BLaER1 (cell line): Measurements from ENCODE around the gene SLC22A23.
"Not testable (repeated sequence)": the region's sequence is repeated elsewhere in the genome, so short reads cannot be mapped to it uniquely, and the experiment has no call there.

Experiments used
- H3K27ac ChIP-seq: shearing (Covaris generic); formaldehyde crosslinking; 2 replicates; pipeline ENCODE4 v1.8.1; 2022
- H3K27me3 ChIP-seq: shearing (Covaris generic); formaldehyde crosslinking; 2 replicates; pipeline ENCODE4 v1.8.1; 2022
- H3K36me3 ChIP-seq: shearing (Covaris generic); formaldehyde crosslinking; 2 replicates; pipeline ENCODE4 v1.8.1; 2022
- H3K4me1 ChIP-seq: shearing (Covaris generic); formaldehyde crosslinking; 2 replicates; pipeline ENCODE4 v1.8.1; 2022
- H3K4me2 ChIP-seq: shearing (Covaris generic); formaldehyde crosslinking; 2 replicates; pipeline ENCODE4 v1.8.1; 2022
- H3K4me3 ChIP-seq: shearing (Covaris generic); formaldehyde crosslinking; 2 replicates; pipeline ENCODE4 v1.8.1; 2022
- H3K9ac ChIP-seq: shearing (Covaris generic); formaldehyde crosslinking; 2 replicates; pipeline ENCODE4 v1.8.1; 2022
- H3K9me3 ChIP-seq: shearing (Covaris generic); formaldehyde crosslinking; 2 replicates; pipeline ENCODE4 v1.8.1; 2022
- H4K20me1 ChIP-seq: shearing (Covaris generic); formaldehyde crosslinking; 2 replicates; pipeline ENCODE4 v1.8.1; 2022
- Cebpa-rat ChIP-seq: shearing (Covaris generic); IDR thresholded peaks from 2 replicates; pipeline ENCODE4 v1.8.1; 2022

The SLC22A23 gene

DNA sequence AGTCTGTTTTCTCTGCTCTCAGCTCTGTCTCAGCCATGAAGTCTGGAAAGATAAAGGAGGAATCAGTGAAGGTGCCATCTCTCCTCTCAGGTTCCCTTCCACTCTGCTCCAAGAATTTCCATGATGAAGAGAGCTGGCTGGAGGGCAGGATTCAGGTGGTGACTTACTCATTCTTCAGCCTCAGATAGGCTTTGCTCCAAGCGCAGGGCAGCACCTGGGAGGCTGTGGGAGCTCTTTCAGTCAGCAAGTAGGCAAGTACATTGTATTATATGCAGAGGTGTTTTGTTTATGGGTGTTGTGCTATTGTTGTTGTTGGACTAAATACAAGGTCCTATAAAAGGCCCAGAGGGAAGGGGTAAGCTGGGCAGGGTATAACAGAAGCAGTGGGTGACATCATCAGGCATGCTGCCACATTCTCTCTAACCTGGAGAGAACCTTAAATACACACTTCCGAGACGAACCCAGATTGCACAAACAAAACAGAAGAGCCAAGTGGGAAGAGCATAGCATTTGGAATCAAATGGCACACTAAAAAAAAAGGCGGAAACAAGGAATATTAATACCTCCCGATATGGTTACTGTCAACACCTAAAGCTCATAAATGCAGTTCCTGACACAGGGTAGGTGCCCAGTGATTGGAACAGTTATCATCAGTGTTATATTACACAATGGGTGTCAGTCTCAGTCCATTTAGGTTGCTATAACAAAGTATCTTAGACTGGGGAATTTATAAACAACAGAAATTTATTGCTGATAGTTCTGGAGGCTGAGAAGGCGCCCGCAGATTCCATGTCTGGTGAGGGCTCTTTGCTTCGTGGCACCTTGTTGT lies 212.6 kb downstream of the SLC22A23 start:
- no peak overlapping the region for H3K4me3 ChIP-seq
- H3K27me3 ChIP-seq, result no peaks in the 10 kb centered on the region
- no peaks in the 10 kb centered on the region for H4K20me1 ChIP-seq
- H3K9me3 ChIP-seq, result no peaks in the 10 kb centered on the region
- H3K27ac ChIP-seq, result no peak overlapping the region
- H3K9ac ChIP-seq, result no peak overlapping the region
- no peak for TF ChIP-seq Cebpa-rat
- H3K4me1 ChIP-seq, result no peaks in the 10 kb centered on the region
- H3K4me2 ChIP-seq, result no peak overlapping the region
- H3K36me3 ChIP-seq, result no peaks in the 10 kb centered on the region

DNA sequence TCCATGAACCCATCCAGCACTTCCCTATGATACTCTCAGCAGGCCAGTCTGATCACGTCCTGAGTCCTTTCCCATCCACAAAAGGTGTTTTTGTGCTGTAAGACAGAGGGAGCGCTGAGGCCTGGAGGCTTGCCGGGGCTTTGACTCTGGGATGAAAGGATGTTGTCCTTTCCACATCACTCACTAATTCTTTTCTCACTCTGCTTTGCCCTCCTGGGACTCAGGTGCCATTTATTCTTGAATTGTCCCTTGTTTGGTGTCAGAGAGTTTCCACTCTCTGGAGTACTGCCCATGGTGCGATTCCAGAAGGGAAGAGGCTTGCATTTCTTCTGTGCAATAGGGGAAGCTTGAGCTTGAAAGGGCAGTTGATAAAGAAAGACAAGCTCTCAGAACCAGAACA lies 214.1 kb downstream of the SLC22A23 start:
- H3K27me3 ChIP-seq, result no peaks in the 10 kb centered on the region
- H3K36me3 ChIP-seq, result no peaks in the 10 kb centered on the region
- no peak overlapping the region for H3K4me2 ChIP-seq
- no peak for TF ChIP-seq Cebpa-rat
- no peak overlapping the region for H3K9ac ChIP-seq
- no peaks in the 10 kb centered on the region for H3K9me3 ChIP-seq
- H3K4me3 ChIP-seq, result no peak overlapping the region
- no peaks in the 10 kb centered on the region for H4K20me1 ChIP-seq
- no peak overlapping the region for H3K27ac ChIP-seq
- H3K4me1 ChIP-seq, result peaks cover 4% of the 10 kb centered on the region

DNA sequence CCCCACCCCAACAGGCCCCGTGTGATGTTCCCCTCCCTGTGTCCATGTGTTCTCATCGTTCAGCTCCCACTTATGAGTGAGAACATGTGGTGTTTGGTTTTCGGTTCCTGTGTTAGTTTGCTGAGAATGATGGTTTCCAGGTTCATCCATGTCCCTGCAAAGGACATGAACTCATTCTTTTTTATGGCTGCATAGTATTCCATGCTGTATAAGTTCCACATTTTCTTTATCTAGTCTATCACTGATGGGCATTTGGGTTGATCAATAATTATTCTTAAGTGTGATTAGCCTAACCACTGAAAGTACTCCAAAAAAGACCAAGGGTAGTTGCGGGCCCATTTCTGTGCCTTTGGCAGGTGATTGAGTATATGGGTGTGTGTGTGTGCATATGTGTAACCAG lies 215.1 kb downstream of the SLC22A23 start:
- H3K9me3 ChIP-seq, H4K20me1 ChIP-seq, H3K9ac ChIP-seq, H3K4me3 ChIP-seq, H3K36me3 ChIP-seq, H3K4me2 ChIP-seq, H3K27me3 ChIP-seq, H3K27ac ChIP-seq: not testable (repeated sequence)
- peaks cover 14% of the 10 kb centered on the region for H3K4me1 ChIP-seq

DNA sequence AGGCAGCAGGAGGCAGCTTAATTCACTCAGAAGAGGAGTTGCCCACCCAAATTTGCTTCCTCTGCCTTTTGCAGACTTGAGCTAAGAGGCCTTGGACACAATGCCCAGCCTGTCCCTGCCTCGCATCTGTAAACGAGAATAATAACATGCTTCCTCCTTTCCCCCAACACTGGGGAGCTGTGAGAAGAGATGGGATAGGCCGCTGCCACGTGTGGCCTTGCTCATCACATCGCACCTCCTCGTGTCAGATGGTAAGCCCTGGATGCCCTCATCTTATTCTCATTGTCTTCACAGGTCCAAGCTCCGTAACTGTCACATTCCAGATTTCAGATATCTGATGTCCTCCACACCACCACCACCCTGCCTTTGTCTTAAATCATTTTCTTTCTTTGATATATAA lies 216.3 kb downstream of the SLC22A23 start:
- TF ChIP-seq Cebpa-rat, result no peak
- no peaks in the 10 kb centered on the region for H3K36me3 ChIP-seq
- H3K4me1 ChIP-seq, result peaks cover 19% of the 10 kb centered on the region
- H3K9ac ChIP-seq, result no peak overlapping the region
- no peak overlapping the region for H3K27ac ChIP-seq
- H3K4me2 ChIP-seq, result no peak overlapping the region
- H3K27me3 ChIP-seq, result peaks cover 10% of the 10 kb centered on the region
- H3K9me3 ChIP-seq, result no peaks in the 10 kb centered on the region
- H3K4me3 ChIP-seq, result no peak overlapping the region
- no peaks in the 10 kb centered on the region for H4K20me1 ChIP-seq

DNA sequence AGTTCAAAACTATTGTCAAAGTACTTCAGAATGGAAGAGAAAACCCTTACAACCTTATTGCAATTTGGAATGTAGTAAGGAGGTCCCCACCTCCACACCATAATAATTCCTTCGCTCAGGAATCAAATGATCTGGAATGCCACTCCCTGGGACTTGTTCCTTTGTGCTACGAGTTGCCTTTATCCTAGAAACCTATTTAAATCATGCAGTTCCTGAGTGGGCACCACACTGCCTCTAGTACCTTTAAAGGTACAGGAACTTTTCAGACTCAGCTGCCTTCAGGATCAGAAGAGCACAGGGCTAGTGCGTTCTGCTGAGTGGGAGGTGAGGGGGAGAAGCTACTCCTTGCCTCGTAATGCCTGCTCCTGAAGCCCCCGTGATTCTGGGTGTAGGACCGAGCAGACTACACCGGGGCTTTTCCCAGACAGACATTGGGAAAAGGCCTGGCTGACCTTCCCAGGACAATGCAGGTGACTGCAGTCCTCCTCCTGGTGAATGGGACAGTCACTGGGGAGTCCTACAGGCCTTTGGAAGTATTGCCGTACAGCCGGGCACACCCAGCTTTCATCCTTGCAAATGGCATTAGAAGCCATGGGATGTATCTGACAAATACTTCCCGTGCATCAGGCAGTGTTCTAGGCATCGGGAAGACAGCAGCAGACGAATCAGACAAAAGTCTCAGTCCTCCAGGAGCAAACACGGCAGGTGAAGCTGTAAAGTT lies 217.6 kb downstream of the SLC22A23 start:
- peaks cover 13% of the 10 kb centered on the region for H3K27me3 ChIP-seq
- no peak overlapping the region for H3K4me2 ChIP-seq
- H3K4me1 ChIP-seq, result peaks cover 22% of the 10 kb centered on the region
- no peak for TF ChIP-seq Cebpa-rat
- H4K20me1 ChIP-seq, result no peaks in the 10 kb centered on the region
- H3K9me3 ChIP-seq, result no peaks in the 10 kb centered on the region
- no peak overlapping the region for H3K4me3 ChIP-seq
- no peak overlapping the region for H3K9ac ChIP-seq
- H3K36me3 ChIP-seq, result no peaks in the 10 kb centered on the region
- no peak overlapping the region for H3K27ac ChIP-seq

DNA sequence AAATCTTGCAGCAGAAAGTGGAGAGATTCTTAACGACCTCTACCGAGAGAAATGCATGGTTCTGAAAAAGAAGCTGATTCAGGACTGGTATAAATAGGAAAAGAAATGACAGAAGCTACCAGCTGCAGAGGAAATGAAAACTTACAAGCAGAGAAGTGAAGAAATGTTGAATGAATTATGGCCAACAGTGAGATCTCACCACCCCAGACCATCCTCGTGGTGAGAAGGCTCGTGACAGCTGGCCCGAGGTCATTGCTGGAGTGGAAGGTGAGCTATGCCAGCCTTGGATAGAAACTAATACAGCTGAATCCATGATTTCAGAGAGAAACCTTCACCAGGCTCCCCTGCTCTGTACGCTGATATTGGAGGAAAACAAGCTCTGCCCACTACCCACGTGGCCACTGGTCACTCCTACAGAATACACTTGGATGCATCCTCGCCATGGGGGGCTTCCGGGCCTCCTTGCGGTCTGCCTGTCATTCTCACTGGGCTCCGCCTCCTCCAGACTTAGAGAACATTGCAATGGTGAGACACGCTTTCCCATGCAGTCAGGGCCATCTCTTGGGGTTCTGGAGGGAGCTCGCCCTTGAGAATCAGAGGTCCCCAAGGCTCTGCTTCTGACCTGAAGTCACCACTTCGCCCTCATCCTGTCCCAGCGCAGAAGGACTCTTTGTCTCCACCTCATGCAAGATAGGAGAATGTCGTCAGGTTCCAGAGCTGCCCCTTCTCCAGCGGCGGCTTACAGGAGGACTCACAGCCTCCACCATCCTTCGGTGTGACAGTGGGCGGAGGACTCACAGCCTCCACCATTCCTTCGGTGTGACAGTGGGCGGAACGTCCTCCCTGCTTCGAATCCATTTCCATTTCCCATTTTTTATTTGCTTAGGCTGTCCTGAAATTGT lies 218.8 kb downstream of the SLC22A23 start:
- Histone ChIP-seq H3K27me3 (peaks cover 25% of the 10 kb centered on the region), H3K9ac (no peak overlapping the region), H3K27ac (no peak overlapping the region), H3K4me2 (peak overlapping the region; percentile 47), H3K4me1 (peaks cover 22% of the 10 kb centered on the region), H3K4me3 (no peak overlapping the region), H4K20me1 (no peaks in the 10 kb centered on the region; the same call in 1 of the 2 replicates), H3K36me3 (no peaks in the 10 kb centered on the region), H3K9me3 (no peaks in the 10 kb centered on the region)
- no peak for TF ChIP-seq Cebpa-rat

DNA sequence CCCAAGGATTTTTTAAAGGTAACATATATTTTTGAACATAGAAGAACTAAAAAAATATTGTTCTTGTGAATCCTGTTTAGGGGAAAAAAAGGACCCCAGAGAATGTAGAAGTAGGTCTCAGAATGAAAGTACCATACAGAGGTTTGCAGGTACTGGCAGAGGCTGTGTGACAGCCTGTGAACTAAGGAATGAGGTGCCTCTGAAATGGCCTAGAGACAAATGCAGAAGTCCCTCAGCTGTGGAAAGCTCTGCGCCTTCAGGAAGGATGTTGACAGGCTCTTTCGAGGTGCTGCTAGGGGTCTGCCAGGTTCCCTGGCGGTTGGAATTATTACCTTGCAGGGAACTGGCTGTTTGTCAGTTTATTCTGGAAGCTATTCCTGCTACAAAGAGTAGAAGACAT lies 220.8 kb downstream of the SLC22A23 start:
- no peaks in the 10 kb centered on the region for H3K9me3 ChIP-seq
- peaks cover 17% of the 10 kb centered on the region for H4K20me1 ChIP-seq
- no peak overlapping the region for H3K4me2 ChIP-seq
- no peak overlapping the region for H3K27ac ChIP-seq
- peaks cover 45% of the 10 kb centered on the region for H3K27me3 ChIP-seq
- no peaks in the 10 kb centered on the region for H3K36me3 ChIP-seq
- H3K9ac ChIP-seq, result no peak overlapping the region
- no peak overlapping the region for H3K4me3 ChIP-seq
- TF ChIP-seq Cebpa-rat, result no peak
- peaks cover 22% of the 10 kb centered on the region for H3K4me1 ChIP-seq

DNA sequence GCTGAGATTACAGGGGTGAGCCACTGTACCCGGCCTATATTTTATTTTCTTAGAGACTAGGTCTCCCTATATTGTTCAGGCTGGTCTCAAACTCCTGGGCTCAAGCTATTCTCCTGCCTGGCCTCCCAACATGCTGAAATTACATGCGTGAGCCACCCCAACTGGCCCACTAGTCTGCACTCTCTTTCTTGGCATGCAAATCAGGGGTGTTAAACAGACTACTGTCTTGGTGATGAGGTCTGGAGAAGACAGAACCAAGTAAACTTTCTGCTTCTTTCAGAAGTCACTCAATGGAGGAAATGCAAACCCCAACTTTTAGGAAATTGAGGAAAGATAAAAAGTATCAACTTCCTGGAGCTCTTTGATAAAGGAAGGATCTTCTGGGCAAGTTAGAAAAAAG lies 221.4 kb downstream of the SLC22A23 start:
- Histone ChIP-seq H3K27ac (no peak overlapping the region), H3K27me3 (peaks cover 50% of the 10 kb centered on the region), H3K4me2 (0 out of 2 replicates have a peak overlapping the region, but pooled peaks have one; percentile 9), H3K4me1 (peaks cover 22% of the 10 kb centered on the region), H3K4me3 (no peak overlapping the region), H3K9ac (no peak overlapping the region), H4K20me1 (peaks cover 22% of the 10 kb centered on the region), H3K9me3 (no peaks in the 10 kb centered on the region), H3K36me3 (no peaks in the 10 kb centered on the region)
- no peak for TF ChIP-seq Cebpa-rat

DNA sequence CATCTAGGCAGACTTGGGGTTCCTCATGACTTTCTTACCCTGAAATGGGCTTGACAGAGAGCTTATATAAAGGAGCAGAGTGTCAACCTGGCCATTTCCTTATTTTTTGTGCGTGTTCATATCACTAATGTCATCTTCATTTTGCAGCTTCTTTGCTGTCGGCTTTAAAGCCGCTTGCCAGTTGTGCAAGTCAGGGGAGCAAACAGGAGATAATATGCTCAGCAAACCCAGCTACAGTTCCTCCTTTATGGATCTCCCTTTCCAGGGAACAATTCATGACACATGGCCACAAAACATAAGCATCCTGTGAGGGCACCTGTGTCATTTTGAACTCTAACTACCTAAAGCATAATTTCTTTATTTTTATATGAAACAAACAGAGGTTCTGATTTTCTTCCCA lies 222.9 kb downstream of the SLC22A23 start:
- Histone ChIP-seq H3K4me3 (no peak overlapping the region), H3K4me1 (peaks cover 31% of the 10 kb centered on the region), H3K27me3 (peaks cover 66% of the 10 kb centered on the region), H4K20me1 (peaks cover 38% of the 10 kb centered on the region), H3K27ac (no peak overlapping the region), H3K4me2 (no peak overlapping the region), H3K9me3 (no peaks in the 10 kb centered on the region), H3K9ac (no peak overlapping the region), H3K36me3 (no peaks in the 10 kb centered on the region)
- no peak for TF ChIP-seq Cebpa-rat
